Stomach (tissue), 9 donors: ENCODE measurements around the gene PTBP1. TPM values are rescaled to one million over a fixed set of nuclear protein-coding genes. Genes with fewer than 3 reads are reported as not detected.
A peak's percentile ranks its signal among the peaks of the same experiment; 100 is the strongest.

ENCODE experiments used
- DNase-seq, 2 donors: peaks; one replicate each; pipeline versions ENCODE4 v3.0.0 to v3.0.0-alpha.2; 2013 to 2019
- H3K27ac ChIP-seq, 5 donors: fragments of 200-600 bp in 4 of 5; sonication (generic) in 4 of 5; one replicate each; pipeline ENCODE4 v1.5.1; 2013 to 2019; ENCODE audit warnings: mild to moderate bottlenecking in 1 of 5, moderate library complexity in 1 of 5
- H3K27me3 ChIP-seq, 3 donors: fragments of 200-600 bp; sonication (generic); one replicate each; pipeline ENCODE4 v1.5.1; 2017 to 2019; ENCODE audit warnings: mixed run types in 1 of 3
- H3K36me3 ChIP-seq, 4 donors: fragments of 200-600 bp; sonication (generic); 1 replicate in 3 of 4; 2 replicates in 1 of 4; pipeline ENCODE4 v1.5.1; 2016 to 2019
- H3K4me1 ChIP-seq, 4 donors: fragments of 200-600 bp; sonication (generic); one replicate each; pipeline ENCODE4 v1.5.1; 2016 to 2019
- H3K4me3 ChIP-seq, 4 donors: fragments of 200-600 bp; sonication (generic) in 3 of 4; one replicate each; pipeline ENCODE4 v1.5.1; 2016 to 2019; ENCODE audit warnings: mild to moderate bottlenecking in 1 of 4
- H3K9me3 ChIP-seq, 4 donors: fragments of 200-600 bp; sonication (generic); one replicate each; pipeline ENCODE4 v1.5.1; 2016 to 2019
- CTCF ChIP-seq, 7 experiments: fragments of 450-650 bp in 4 of 7; fragments of 200-600 bp in 3 of 7; sonication (generic) in 3 of 7; IDR thresholded peaks; one replicate each; pipeline ENCODE4 v1.5.1; 2016 to 2019; ENCODE audit warnings: antibody characterized with exemption in 7 of 7, control low read depth in 2 of 7, mild to moderate bottlenecking in 1 of 7
- EP300 ChIP-seq: sonication (generic); formaldehyde crosslinking; IDR thresholded peaks from one replicate; pipeline ENCODE4 v1.6.1; 2017; ENCODE audit warnings: antibody characterized with exemption
- POLR2A ChIP-seq, 4 donors: fragments of 450-650 bp; IDR thresholded peaks; one replicate each; pipeline ENCODE4 v1.6.1; 2016; ENCODE audit warnings: antibody characterized with exemption in 4 of 4, control low read depth in 2 of 4, mild to moderate bottlenecking in 1 of 4, moderate library complexity in 1 of 4
- POLR2AphosphoS5 ChIP-seq, 3 donors: sonication (generic); formaldehyde crosslinking; IDR thresholded peaks; one replicate each; pipeline ENCODE4 v1.6.1; 2016; ENCODE audit warnings: antibody characterized with exemption in 3 of 3
- WGBS, 5 donors: extraction: QIAGEN DNeasy Blood & Tissue Kit in 3 of 5; methylation state at CpG; one replicate each; pipeline versions ENCODE4 v1.1.5 to v1.1.7; 2013 to 2018; 5-methylcytosine and 5-hydroxymethylcytosine counted together
- intact Hi-C: fragments of 100-400 bp; cut with DNase I; formaldehyde crosslinking; loops from one replicate; pipeline ENCODE4 v1.15.1; 2023; ENCODE audit warnings: low total_unique reads
- polyA plus RNA-seq, 3 donors: library from polyadenylated mRNA; stranded (reverse); fragments of 200-250 nt; gene quantifications; one replicate each; pipeline ENCODE4 v1.2.3, GENCODE V29; 2013
- total RNA-seq, 5 donors: library from RNA; depleted of rRNA; stranded (reverse); fragments of >200 nt; gene quantifications; one replicate each; pipeline versions ENCODE4 v1.1.0 to v1.2.3, GENCODE V29; 2014 to 2016
- donor health status: healthy with polysubstance abuse.
- donor health status: Bipolar disorder and iron deficiency.
- donor health status: healthy.

Gene PTBP1
- total and polyA plus RNA-seq, 8 donors = 74.8 to 539 (median 119) TPM

GRCh38 chr19:795073-795611 lies 2.1 kb upstream of the PTBP1 start:
- no peak overlapping the region for H3K4me3 ChIP-seq
- WGBS, 5 donors = 66 to 80% (median 77%) methylated on average over 21 to 28 of the region's 28 CpGs
- H3K27ac ChIP-seq = peak overlapping the region in 4 of 5 donors; percentile 73 to 100 (median 94)
- H3K9me3 ChIP-seq = no peaks in the 10 kb centered on the region
- no peak for TF ChIP-seq POLR2A (IDR thresholded peaks at IDR 0.05)
- TF ChIP-seq POLR2AphosphoS5 (IDR thresholded peaks at IDR 0.05) = no peak
- no peak for TF ChIP-seq CTCF (IDR thresholded peaks at IDR 0.05)
- TF ChIP-seq EP300 = no peak
- DNase-seq = peak in 1 of 2 donors; percentile 50
- intact Hi-C loops = no loop called here
- H3K27me3 ChIP-seq = no peaks in the 10 kb centered on the region
- H3K36me3 ChIP-seq = peaks cover 0 to 10% (median 9%) of the 10 kb centered on the region in 4 donors
- peaks cover 27 to 39% (median 35%) of the 10 kb centered on the region in 4 donors for H3K4me1 ChIP-seq

DNA sequence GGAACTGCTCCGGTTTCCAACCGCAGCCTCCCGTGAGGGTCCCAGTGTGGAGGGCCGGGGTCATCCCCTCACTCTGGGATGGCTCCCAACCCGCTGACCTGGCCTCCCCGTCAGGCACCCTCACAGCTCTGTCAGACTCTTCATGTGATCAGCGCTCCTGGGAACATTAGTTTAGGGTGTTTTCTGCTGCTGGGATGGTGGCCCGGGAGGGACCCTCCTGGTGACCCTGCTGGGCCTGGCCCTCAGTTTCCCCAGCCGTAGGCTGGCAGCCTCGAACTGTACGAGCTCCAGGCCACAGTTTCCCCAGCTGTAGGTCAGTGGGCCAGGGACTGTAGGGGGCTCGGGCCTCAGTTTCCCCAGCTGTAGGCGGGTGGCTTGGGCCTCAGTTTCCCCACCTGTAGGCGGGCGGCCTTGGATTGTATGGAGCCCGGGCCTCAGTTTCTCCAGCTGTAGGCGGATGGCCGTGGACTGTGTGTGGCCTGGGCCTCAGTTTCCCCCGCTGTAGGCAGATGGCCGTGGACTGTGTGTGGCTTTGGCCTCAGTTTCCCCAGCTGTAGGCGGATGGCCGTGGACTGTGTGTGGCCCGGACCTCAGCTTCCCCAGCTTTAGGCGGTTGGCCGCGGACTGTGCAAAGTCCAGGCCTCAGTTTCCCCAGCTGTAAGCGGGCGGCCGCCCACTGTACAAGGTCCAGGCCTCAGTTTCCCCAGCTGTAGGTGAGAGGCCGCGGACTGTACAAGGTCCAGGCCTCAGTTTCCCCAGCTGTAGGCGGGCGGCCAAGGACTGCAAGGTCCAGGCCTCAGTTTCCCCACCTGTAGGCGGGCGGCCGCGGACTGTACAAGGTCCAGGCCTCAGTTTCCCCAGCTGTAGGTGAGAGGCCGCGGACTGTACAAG lies 1.3 kb upstream of the PTBP1 start:
- peaks cover 4 to 16% (median 12%) of the 10 kb centered on the region in 4 donors for H3K36me3 ChIP-seq
- peak overlapping the region; percentile 64 to 97 (median 74) for H3K4me3 ChIP-seq
- TF ChIP-seq POLR2AphosphoS5 (IDR thresholded peaks at IDR 0.05) (no peak), CTCF (IDR thresholded peaks at IDR 0.05) (no peak), EP300 (no peak), POLR2A (IDR thresholded peaks at IDR 0.05) (no peak)
- WGBS, 5 donors = 76 to 86% (median 80%) methylated on average over 31 to 39 of the region's 39 CpGs
- intact Hi-C loops = no loop called here
- H3K4me1 ChIP-seq = peaks cover 35 to 47% (median 43%) of the 10 kb centered on the region in 4 donors
- no peaks in the 10 kb centered on the region for H3K9me3 ChIP-seq
- H3K27ac ChIP-seq = peak overlapping the region in 4 of 5 donors; percentile 73 to 100 (median 94)
- no peak for DNase-seq
- no peaks in the 10 kb centered on the region for H3K27me3 ChIP-seq

- Histone ChIP-seq H3K27me3 (no peaks in the 10 kb centered on the region), H3K36me3 (peaks cover 9 to 28% (median 18%) of the 10 kb centered on the region in 4 donors), H3K4me3 (peak overlapping the region; percentile 96 to 99 (median 97)), H3K4me1 (peaks cover 54 to 61% (median 60%) of the 10 kb centered on the region in 4 donors), H3K9me3 (no peaks in the 10 kb centered on the region), H3K27ac (peak overlapping the region; percentile 94 to 100 (median 96))
- TF ChIP-seq POLR2A (IDR thresholded peaks at IDR 0.05) (no peak), POLR2AphosphoS5 (IDR thresholded peaks at IDR 0.05) (peak; percentile 60 to 86 (median 78)), EP300 (no peak), CTCF (IDR thresholded peaks at IDR 0.05) (no peak)
- WGBS, 5 donors = 0 to 1% (median 1%) methylated on average over 37 to 126 of the region's 129 CpGs
- intact Hi-C loops = no loop called here
- DNase-seq = peak; percentile 93 to 97
Observed at GRCh38 chr19:797528-798414, 519 bp downstream of the PTBP1 start.
